NAMALWA (cell line): ENCODE measurements around the gene SLC6A8.

Experiments used
- DNase-seq: peaks from one replicate; pipeline ENCODE4 v3.0.0-alpha.2; 2015; ENCODE audit warnings: low spot score

The SLC6A8 gene

GRCh38 chrX:153687121-153688039 lies at the start of gene SLC6A8:
Gene SLC6A8, plus strand, starts transcription at chrX:153687926. Its CDS starts 649 bp downstream, at chrX:153688575.
- DNase-seq, result peak; percentile 15

GRCh38 chrX:153638041-153638371 lies 49.7 kb upstream of the SLC6A8 start:
- DNase-seq, result no peak

- no peak for DNase-seq
Measured at GRCh38 chrX:153638436-153639176, 49.1 kb upstream of the SLC6A8 start.

- no peak for DNase-seq
Measured at GRCh38 chrX:153639177-153640044, 48.3 kb upstream of the SLC6A8 start.

GRCh38 chrX:153640045-153640686 lies 47.6 kb upstream of the SLC6A8 start:
- DNase-seq, result no peak

GRCh38 chrX:153640736-153641575 lies 46.8 kb upstream of the SLC6A8 start:
- no peak for DNase-seq

GRCh38 chrX:153641627-153642026 lies 46.1 kb upstream of the SLC6A8 start:
- no peak for DNase-seq

GRCh38 chrX:153642051-153642654 lies 45.6 kb upstream of the SLC6A8 start:
- no peak for DNase-seq

GRCh38 chrX:153642655-153643430 lies 44.9 kb upstream of the SLC6A8 start:
- DNase-seq, result no peak

- DNase-seq, result no peak
Measured at GRCh38 chrX:153643431-153644351, 44.0 kb upstream of the SLC6A8 start.

- no peak for DNase-seq
Measured at GRCh38 chrX:153644356-153645125, 43.2 kb upstream of the SLC6A8 start.

- no peak for DNase-seq
Measured at GRCh38 chrX:153645151-153645550, 42.6 kb upstream of the SLC6A8 start.

GRCh38 chrX:153645921-153646488 lies 41.7 kb upstream of the SLC6A8 start:
- no peak for DNase-seq

GRCh38 chrX:153646620-153647373 lies 40.9 kb upstream of the SLC6A8 start, which contains the start of gene DUSP9:
Gene DUSP9, plus strand, starts transcription at chrX:153647203. Its CDS starts 751 bp downstream, at chrX:153647954.
- no peak for DNase-seq

- DNase-seq, result no peak
Measured at GRCh38 chrX:153647461-153648357, 40.0 kb upstream of the SLC6A8 start.
